ENCODE data around the gene FKTN. TPM values are rescaled to one million over a fixed set of nuclear protein-coding genes. Genes with fewer than 3 reads are reported as not detected.

Gene FKTN
- total RNA-seq, 1 experiment from 2014 or later = 17.3 TPM

GRCh38 chr9:105625088-105625487 is 67.2 kb downstream of the FKTN start:
- H3K79me2 ChIP-seq (ENCODE audit: insufficient read depth, low read length) = no peaks in the 10 kb centered on the region
- no peak overlapping the region for H3K9ac ChIP-seq (ENCODE audit: low read length)
- H3K9me3 ChIP-seq (ENCODE audit: control insufficient read depth in 1 of 2, insufficient read depth in 1 of 2, low read depth in 1 of 2, low read length in 2 of 2) = no peaks in the 10 kb centered on the region
- TF ChIP-seq EGR1 (IDR thresholded peaks at IDR 0.05; ENCODE audit: low read depth) (no peak), SRF (IDR thresholded peaks at IDR 0.05; ENCODE audit: low read depth) (no peak), POLR2A (IDR thresholded peaks at IDR 0.05; ENCODE audit: borderline replicate concordance, extremely low read depth, insufficient read depth, insufficient read length) (no peak)
- ChIA-PET RAD21 (ENCODE audit: low non-redundant PET in 1 of 2, low total read pairs in 2 of 2, uncharacterized antibody in 2 of 2, unreplicated experiment in 2 of 2) (no interaction called here), CTCF (no interaction called here), POLR2A (no interaction called here)
- H3K4me1 ChIP-seq (ENCODE audit: control insufficient read depth in 1 of 2, insufficient read depth in 2 of 2, low read length in 2 of 2) = no peaks in the 10 kb centered on the region
- no peak overlapping the region for H3K4me3 ChIP-seq (replicated peaks in 1 of 2; ENCODE audit: low read depth in 1 of 2, low read length in 2 of 2)
- no peak for DNase-seq (ENCODE audit: low read depth, low spot score)
- H3K4me2 ChIP-seq (ENCODE audit: low read length) = no peak overlapping the region
- H3K27ac ChIP-seq (ENCODE audit: low read depth, low read length) = no peak overlapping the region
- no TSS peak for BruUV-seq (replicated peaks)
- intact Hi-C loops (cut with micrococcal nuclease) = no loop called here
- no peak overlapping the region for H2AFZ ChIP-seq (ENCODE audit: low read depth, low read length, poor library complexity, severe bottlenecking)
- no peaks in the 10 kb centered on the region for H4K20me1 ChIP-seq (ENCODE audit: insufficient read depth)
- ATAC-seq = no peak
- no peaks in the 10 kb centered on the region for H3K27me3 ChIP-seq (ENCODE audit: insufficient read depth, low read length)
- no peaks in the 10 kb centered on the region for H3K9me2 ChIP-seq (ENCODE audit: insufficient read depth)
- H3K36me3 ChIP-seq (ENCODE audit: control insufficient read depth in 1 of 2, insufficient read depth in 2 of 2, low read length in 2 of 2) = no peaks in the 10 kb centered on the region

- Histone ChIP-seq H3K4me2 (ENCODE audit: low read length) (no peak overlapping the region), H3K9me2 (ENCODE audit: insufficient read depth) (no peaks in the 10 kb centered on the region), H3K27me3 (ENCODE audit: insufficient read depth, low read length) (no peaks in the 10 kb centered on the region), H2AFZ (ENCODE audit: low read depth, low read length, poor library complexity, severe bottlenecking) (no peak overlapping the region), H3K9me3 (ENCODE audit: control insufficient read depth in 1 of 2, insufficient read depth in 1 of 2, low read depth in 1 of 2, low read length in 2 of 2) (no peaks in the 10 kb centered on the region), H3K4me1 (ENCODE audit: control insufficient read depth in 1 of 2, insufficient read depth in 2 of 2, low read length in 2 of 2) (no peaks in the 10 kb centered on the region), H3K79me2 (ENCODE audit: insufficient read depth, low read length) (no peaks in the 10 kb centered on the region), H3K9ac (ENCODE audit: low read length) (no peak overlapping the region), H4K20me1 (ENCODE audit: insufficient read depth) (no peaks in the 10 kb centered on the region), H3K4me3 (replicated peaks in 1 of 2; ENCODE audit: low read depth in 1 of 2, low read length in 2 of 2) (no peak overlapping the region), H3K27ac (ENCODE audit: low read depth, low read length) (no peak overlapping the region), H3K36me3 (ENCODE audit: control insufficient read depth in 1 of 2, insufficient read depth in 2 of 2, low read length in 2 of 2) (no peaks in the 10 kb centered on the region)
- intact Hi-C loops (cut with micrococcal nuclease) = no loop called here
- DNase-seq (ENCODE audit: low read depth, low spot score) (no peak), ATAC-seq (no peak)
- ChIA-PET RAD21 (ENCODE audit: low non-redundant PET in 1 of 2, low total read pairs in 2 of 2, uncharacterized antibody in 2 of 2, unreplicated experiment in 2 of 2) (no interaction called here), POLR2A (no interaction called here), CTCF (no interaction called here)
- no TSS peak for BruUV-seq (replicated peaks)
- TF ChIP-seq MAX (IDR thresholded peaks at IDR 0.05) (no peak), YY1 (IDR thresholded peaks at IDR 0.05; ENCODE audit: extremely low read depth, insufficient replicate concordance, low read depth, low read length) (no peak), POLR2AphosphoS5 (IDR thresholded peaks at IDR 0.05; ENCODE audit: low read depth, low read length) (no peak), ELF1 (IDR thresholded peaks at IDR 0.05; ENCODE audit: borderline replicate concordance, low read depth) (no peak), JUND (IDR thresholded peaks at IDR 0.05) (no peak), SIN3A (IDR thresholded peaks at IDR 0.05; ENCODE audit: low read depth) (no peak), REST (IDR thresholded peaks at IDR 0.05; ENCODE audit: low read depth) (no peak), EGR1 (IDR thresholded peaks at IDR 0.05; ENCODE audit: low read depth) (no peak), CTCF (IDR thresholded peaks at IDR 0.05 in 2 of 3, conservative IDR thresholded peaks at IDR 0.05 in 1 of 3; ENCODE audit: borderline replicate concordance in 1 of 3, insufficient read depth in 1 of 3, low read depth in 2 of 3, low read length in 2 of 3) (no peak), ZFX (IDR thresholded peaks at IDR 0.05) (no peak), EZH2 (IDR thresholded peaks at IDR 0.05) (no peak), POLR2A (IDR thresholded peaks at IDR 0.05; ENCODE audit: borderline replicate concordance, extremely low read depth, insufficient read depth, insufficient read length) (no peak), ZNF274 (IDR thresholded peaks at IDR 0.05; ENCODE audit: low read depth, low read length) (no peak)
These were observed 74.9 kb downstream of the FKTN start for GRCh38 chr9:105632807-105633206.
